Heart left ventricle (tissue), 16 donors: Measurements from ENCODE around the gene ANKMY2. TPM values are rescaled to one million over a fixed set of nuclear protein-coding genes. Genes with fewer than 3 reads are reported as not detected.

Experiments used
- ATAC-seq, 4 donors: fragments of 200-7000 bp; cut with Tn5 transposase; one replicate each; pipeline ENCODE4 v1.9.1; 2020 to 2022; ENCODE audit warnings: moderate library complexity in 4 of 4, mild to moderate bottlenecking in 3 of 4, moderate number of reproducible peaks in 1 of 4
- DNase-seq, 5 donors: peaks; one replicate each; pipeline ENCODE4 v3.0.0-alpha.2; 2020
- H3K27ac ChIP-seq, 12 donors: fragments of 200-600 bp; sonication (generic) in 4 of 12; one replicate each; pipeline versions ENCODE4 v1.5.0 to v1.8.0; 2016 to 2022; ENCODE audit warnings: mild to moderate bottlenecking in 2 of 12
- H3K27me3 ChIP-seq, 9 donors: fragments of 200-600 bp; sonication (generic) in 2 of 9; one replicate each; pipeline versions ENCODE4 v1.5.1 to v1.8.0; 2016 to 2022; ENCODE audit warnings: mild to moderate bottlenecking in 3 of 9
- H3K36me3 ChIP-seq, 9 donors: fragments of 200-600 bp; sonication (generic) in 2 of 9; one replicate each; pipeline versions ENCODE4 v1.5.0 to v1.8.0; 2018 to 2022; ENCODE audit warnings: mild to moderate bottlenecking in 2 of 9
- H3K4me1 ChIP-seq, 12 donors: fragments of 200-600 bp; sonication (generic) in 4 of 12; one replicate each; pipeline versions ENCODE4 v1.5.0 to v1.8.0; 2016 to 2022; ENCODE audit warnings: mild to moderate bottlenecking in 3 of 12
- H3K4me3 ChIP-seq, 12 donors: fragments of 200-600 bp; sonication (generic) in 4 of 12; one replicate each; pipeline versions ENCODE4 v1.5.0 to v1.8.0; 2017 to 2022; ENCODE audit warnings: mild to moderate bottlenecking in 9 of 12, moderate library complexity in 4 of 12
- H3K9me3 ChIP-seq, 12 donors: fragments of 200-600 bp; sonication (generic) in 4 of 12; one replicate each; pipeline versions ENCODE4 v1.5.0 to v1.8.0; 2016 to 2022; ENCODE audit warnings: mild to moderate bottlenecking in 1 of 12
- CTCF ChIP-seq, 12 donors: fragments of 200-600 bp; sonication (generic) in 4 of 12; IDR thresholded peaks; one replicate each; pipeline versions ENCODE4 v1.5.0 to v1.8.0; 2018 to 2022; ENCODE audit warnings: antibody characterized with exemption in 12 of 12, mild to moderate bottlenecking in 5 of 12
- POLR2A ChIP-seq, 2 donors: fragments of 450-650 bp; IDR thresholded peaks; one replicate each; pipeline ENCODE4 v1.6.1; 2017; ENCODE audit warnings: antibody characterized with exemption in 2 of 2, mild to moderate bottlenecking in 2 of 2, moderate library complexity in 2 of 2
- WGBS, 4 donors: extraction: QIAGEN DNeasy Blood & Tissue Kit in 2 of 4; methylation state at CpG; one replicate each; pipeline versions ENCODE4 v1.1.5 to v1.1.7; 2013 to 2018; 5-methylcytosine and 5-hydroxymethylcytosine counted together
- intact Hi-C, 10 donors: fragments of 100-400 bp; cut with DNase I; formaldehyde crosslinking; loops; one replicate each; pipeline versions ENCODE4 v1.11.1 to v1.14.2; 2022
- polyA plus RNA-seq, 2 donors: library from polyadenylated mRNA; stranded (reverse); fragments of 200-250 nt; gene quantifications; one replicate each; pipeline ENCODE4 v1.2.3, GENCODE V29; 2013
- total RNA-seq, 9 donors: library from RNA; depleted of rRNA in 2 of 9; stranded (reverse); fragments of >200 nt in 2 of 9; fragmentation: NEBNext Ultra II Directional in 3 of 9; extraction: Animal tissue kit (Norgen Biotek cat#: 25700) in 3 of 9; gene quantifications; one replicate each; pipeline versions ENCODE4 v1.1.0 to v1.2.4, GENCODE V29; 2016 to 2023
- donor health status: ischemic (EF 13 %, LVEDD 7.1; RV severe dilation, severe dysfunction).
- donor health status: healthy with polysubstance abuse.
- donor health status: DM: no; HTN: yes; CAD: no.
- donor health status: DM: no; HTN: no; CAD: no.
- donor health status: ischemic (EF 25% LVEDD 6.9; RV normal size, moderate dysfunction).
- donor health status: ischemic (EF 25% LVEDD 5.7; RV mildly dilated, moderate dysfunction).
- donor health status: healthy.
- donor health status: DM: yes; HTN: yes; CAD: no.
- donor health status: ischemic (EF 35%, LVEDD 5.7; RV mildly dilated, moderate dysfunction).
- donor health status: nonischemic (EF 11% LVEDD 7.7; RV severe dilation, severe dysfunction).
- donor health status: DM: yes; HTN: yes; CAD: no.
- donor health status: PGD.
- donor health status: ischemic (EF 29% LVEDD 5.4; RV normal size, mild dysfunction).
- donor health status: nonischemic (EF 23%, LVEDD 6.1; RV moderate dilation, normal function).

The ANKMY2 gene
- total and polyA plus RNA-seq, 11 donors = 10.3 to 44.3 (median 28.0) TPM

- H3K27ac ChIP-seq = no peak overlapping the region
- H3K4me3 ChIP-seq = no peak overlapping the region
- intact Hi-C loops = loop anchor here in 4 of 10 donors (5.0 to 10.0 kb wide), 3 partner anchors 127 to 445 kb away; no protein-coding TSS in a partner anchor
- no peaks in the 10 kb centered on the region for H3K27me3 ChIP-seq
- 62 to 70% (median 66%) methylated on average over 3 of the region's 3 CpGs for WGBS, 4 donors
- DNase-seq = no peak
- TF ChIP-seq CTCF (IDR thresholded peaks at IDR 0.05) (no peak), POLR2A (IDR thresholded peaks at IDR 0.05) (no peak)
- no peaks in the 10 kb centered on the region for H3K9me3 ChIP-seq
- peak in 1 of 4 donors; percentile 41 for ATAC-seq
- peaks cover 0 to 8% (median 0%) of the 10 kb centered on the region in 12 donors for H3K4me1 ChIP-seq
- H3K36me3 ChIP-seq = no peaks in the 10 kb centered on the region
Observed at GRCh38 chr7:16559497-16560179, 85.9 kb downstream of the ANKMY2 start.

DNA sequence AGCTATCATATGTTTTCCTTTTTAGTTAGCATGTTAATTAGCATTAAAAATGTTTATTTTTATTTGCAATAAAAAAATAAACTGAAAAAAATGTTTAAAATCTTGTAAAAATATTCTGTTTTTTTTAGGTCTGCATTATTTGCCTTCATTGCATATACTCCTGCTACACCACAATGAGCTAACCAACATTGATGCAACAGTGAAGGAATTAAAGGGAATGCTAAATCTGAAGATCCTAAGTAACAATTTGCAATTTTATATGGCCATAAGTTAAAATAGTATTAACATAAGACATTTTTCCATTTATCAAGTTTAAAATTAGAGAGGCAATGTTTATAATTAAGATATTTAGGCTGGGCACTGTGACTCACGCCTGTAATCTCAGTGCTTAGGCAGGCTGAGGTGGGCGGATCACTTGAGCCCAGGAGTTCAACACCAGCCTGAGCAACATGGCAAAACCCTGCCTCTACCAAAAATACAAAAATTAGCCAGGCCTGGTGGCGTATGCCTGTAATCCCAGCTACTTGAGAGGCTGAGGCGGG, 86.7 kb downstream of the ANKMY2 start:
- H3K27me3 ChIP-seq = no peaks in the 10 kb centered on the region
- TF ChIP-seq CTCF (IDR thresholded peaks at IDR 0.05) (no peak), POLR2A (IDR thresholded peaks at IDR 0.05) (no peak)
- H3K4me1 ChIP-seq = peaks cover 0 to 8% (median 0%) of the 10 kb centered on the region in 12 donors
- H3K36me3 ChIP-seq = no peaks in the 10 kb centered on the region
- DNase-seq (no peak), ATAC-seq (no peak)
- WGBS, 4 donors = 93 to 94% (median 94%) methylated on average over 4 of the region's 4 CpGs
- intact Hi-C loops = no loop called here
- H3K27ac ChIP-seq = no peak overlapping the region
- no peak overlapping the region for H3K4me3 ChIP-seq
- H3K9me3 ChIP-seq = no peaks in the 10 kb centered on the region

- TF ChIP-seq CTCF (IDR thresholded peaks at IDR 0.05) (no peak), POLR2A (IDR thresholded peaks at IDR 0.05) (no peak)
- Histone ChIP-seq H3K4me3 (no peak overlapping the region), H3K27me3 (no peaks in the 10 kb centered on the region), H3K9me3 (no peaks in the 10 kb centered on the region), H3K4me1 (peaks cover 0 to 8% (median 0%) of the 10 kb centered on the region in 12 donors), H3K36me3 (no peaks in the 10 kb centered on the region), H3K27ac (no peak overlapping the region)
- ATAC-seq (peak in 1 of 4 donors; percentile 49), DNase-seq (no peak)
- WGBS, 4 donors = 73 to 91% (median 85%) methylated on average over 2 of the region's 2 CpGs
- intact Hi-C loops = no loop called here
Observed at GRCh38 chr7:16556359-16556758, 89.2 kb downstream of the ANKMY2 start.

GRCh38 chr7:16554518-16555236, 90.9 kb downstream of the ANKMY2 start:
- WGBS, 4 donors = 41 to 48% (median 45%) methylated on average over 10 of the region's 10 CpGs
- peak overlapping the region in 2 of 12 donors; percentile 11 to 24 for H3K4me3 ChIP-seq
- intact Hi-C loops = no loop called here
- DNase-seq = peak in 3 of 5 donors; percentile 34 to 62 (median 57)
- H3K36me3 ChIP-seq = no peaks in the 10 kb centered on the region
- peak overlapping the region in 10 of 12 donors; percentile 27 to 74 (median 55) for H3K27ac ChIP-seq
- TF ChIP-seq POLR2A (IDR thresholded peaks at IDR 0.05) (no peak), CTCF (IDR thresholded peaks at IDR 0.05) (no peak)
- peak; percentile 86 to 97 (median 96) for ATAC-seq
- no peaks in the 10 kb centered on the region for H3K9me3 ChIP-seq
- no peaks in the 10 kb centered on the region for H3K27me3 ChIP-seq
- peaks cover 0 to 8% (median 0%) of the 10 kb centered on the region in 12 donors for H3K4me1 ChIP-seq
